K562 (cell line): Measurements from ENCODE around the gene LRCH1. TPM values are rescaled to one million over a fixed set of nuclear protein-coding genes. Genes with fewer than 3 reads are reported as not detected.
A peak's percentile ranks its signal among the peaks of the same experiment; 100 is the strongest.

ENCODE experiments used
- ATAC-seq: fragments of 200-7000 bp; cut with Tn5 transposase; 3 replicates; pipeline ENCODE4 v1.9.1; 2020; ENCODE audit warnings: moderate library complexity
- BruUV-seq: library from RNA; stranded (reverse); fragments of 400-500 nt; replicated peaks from 2 replicates; lab custom pipeline; 2021; lab: Mats Ljungman, UMichigan
- CTCF ChIA-PET: fragments of 300-600 bp; formaldehyde crosslinking; extraction: SDS; loops from one replicate; lab custom pipeline; 2021; ENCODE audit warnings: low intra/inter-chr PET ratio; lab: Yijun Ruan, JAX
- POLR2A ChIA-PET: fragments of 300-600, 350-650 bp; sonication (Branson Sonifier 250); formaldehyde crosslinking; extraction: SDS; loops from one replicate; lab custom pipeline; 2021; ENCODE audit warnings: antibody characterized with exemption, inconsistent platforms; lab: Yijun Ruan, JAX
- DNase-seq, 4 experiments: peaks; one replicate each; pipeline versions ENCODE4 v3.0.0 to v3.0.0-alpha.2; 2011 to 2018; ENCODE audit warnings: low spot score in 3 of 4, mixed read lengths in 3 of 4; ENCODE audit errors: extremely low read depth in 1 of 4
- FAIRE-seq: peaks from 2 replicates; lab custom pipeline; 2011; peaks lifted over from hg19 to GRCh38; lab: Jason Lieb, UNC
- H2AFZ ChIP-seq: 2 replicates; pipeline ENCODE4 v1.6.0; 2011; ENCODE audit warnings: low read depth, low read length, control low read depth, inconsistent platforms
- H3K27ac ChIP-seq: fragments of 200-600 bp; 3 replicates; pipeline ENCODE4 v1.8.0; 2011; ENCODE audit warnings: low read depth, mild to moderate bottlenecking, control low read depth, inconsistent platforms, low read length, moderate library complexity, mixed read lengths; ENCODE audit errors: extremely low read depth
- H3K27me3 ChIP-seq, 2 experiments: fragments of 300-600 bp in 1 of 2; 2 replicates in 1 of 2; 3 replicates in 1 of 2; pipeline versions ENCODE4 v1.6.0 to v1.8.0; 2011; ENCODE audit warnings: inconsistent platforms in 2 of 2, low read length in 2 of 2, mild to moderate bottlenecking in 1 of 2, mixed read lengths in 1 of 2, moderate library complexity in 1 of 2; ENCODE audit not compliant: control insufficient read depth in 2 of 2, insufficient read depth in 2 of 2
- H3K36me3 ChIP-seq: fragments of 300-600 bp; 3 replicates; pipeline ENCODE4 v1.8.0; 2011; ENCODE audit warnings: mild to moderate bottlenecking, low read length, inconsistent platforms; ENCODE audit not compliant: control insufficient read depth, insufficient read depth
- H3K4me1 ChIP-seq, 2 experiments: fragments of 200-600 bp in 1 of 2; replicated peaks in 1 of 2; 2 replicates in 1 of 2; 3 replicates in 1 of 2; pipeline versions ENCODE4 v1.5.1 to v1.8.0; 2011; ENCODE audit warnings: inconsistent platforms in 2 of 2, low read length in 2 of 2, mild to moderate bottlenecking in 1 of 2, mixed read lengths in 1 of 2, moderate library complexity in 1 of 2; ENCODE audit not compliant: control insufficient read depth in 2 of 2, insufficient read depth in 2 of 2
- H3K4me2 ChIP-seq: 2 replicates; pipeline ENCODE4 v1.6.1; 2011; ENCODE audit warnings: low read length, control low read depth, inconsistent platforms, mixed read lengths; ENCODE audit not compliant: insufficient read depth
- H3K4me3 ChIP-seq: fragments of 200-600 bp; sonication (generic), shearing (Covaris generic); 2 replicates; pipeline ENCODE4 v1.5.1; 2016; ENCODE audit warnings: control low read depth, inconsistent platforms
- H3K79me2 ChIP-seq: fragments of 200-600 bp; 3 replicates; pipeline ENCODE4 v1.8.0; 2011; ENCODE audit warnings: low read length, inconsistent platforms; ENCODE audit not compliant: control insufficient read depth, insufficient read depth
- H3K9ac ChIP-seq, 2 experiments: 2 replicates each; pipeline versions ENCODE4 v1.6.0 to v1.6.1; 2011; ENCODE audit warnings: low read depth in 2 of 2, low read length in 2 of 2, control low read depth in 1 of 2, inconsistent platforms in 1 of 2, mild to moderate bottlenecking in 1 of 2, mixed read lengths in 1 of 2; ENCODE audit not compliant: insufficient read depth in 1 of 2
- H3K9me1 ChIP-seq: one replicate; pipeline ENCODE4 v1.6.0; 2011; ENCODE audit warnings: inconsistent platforms, mild to moderate bottlenecking, low read length, moderate library complexity; ENCODE audit not compliant: control insufficient read depth, insufficient read depth
- H3K9me3 ChIP-seq: replicated peaks from 2 replicates; pipeline ENCODE4 v1.5.1; 2011; ENCODE audit warnings: low read depth, low read length, inconsistent platforms; ENCODE audit not compliant: control insufficient read depth, insufficient read depth
- H4K20me1 ChIP-seq: replicated peaks from 2 replicates; pipeline ENCODE4 v1.6.1; 2011; ENCODE audit warnings: low read length, inconsistent platforms, mixed read lengths; ENCODE audit not compliant: control insufficient read depth, insufficient read depth
- RB1 ChIP-seq: fragments of 450-650 bp; IDR thresholded peaks from 2 replicates; pipeline ENCODE4 v1.6.1; 2017; ENCODE audit warnings: low read depth, mild to moderate bottlenecking
- RBM22 ChIP-seq: fragments of 200-400 bp; formaldehyde crosslinking; IDR thresholded peaks from 2 replicates; pipeline ENCODE4 v1.6.1; 2018; ENCODE audit warnings: low read length, low read depth; ENCODE audit not compliant: poor library complexity, severe bottlenecking
- SMC3 ChIP-seq: conservative IDR thresholded peaks from 2 replicates; pipeline ENCODE4 v1.6.1; 2011; ENCODE audit warnings: low read depth, low read length, improper control_type of control experiment; ENCODE audit not compliant: insufficient read depth
- YY1 ChIP-seq, 3 experiments: IDR thresholded peaks; 2 replicates each; pipeline ENCODE4 v1.6.1; 2011; ENCODE audit warnings: low read length in 2 of 3, mild to moderate bottlenecking in 2 of 3, moderate library complexity in 2 of 3, borderline replicate concordance in 1 of 3, control low read depth in 1 of 3, low read depth in 1 of 3; ENCODE audit not compliant: insufficient read depth in 3 of 3, insufficient replicate concordance in 2 of 3, control insufficient read depth in 1 of 3, insufficient read length in 1 of 3; ENCODE audit errors: extremely low read depth in 1 of 3
- WGBS: fragments of 100-300 bp; shearing (Covaris generic); methylation state at CpG from one replicate; pipeline ENCODE4 v1.1.6; 2016; ENCODE audit warnings: low coverage, mixed read lengths; ENCODE audit not compliant: insufficient coverage; ENCODE audit errors: missing lambda C conversion rate; 5-methylcytosine and 5-hydroxymethylcytosine counted together
- in situ Hi-C: fragments of 300-500 bp; cut with MboI; formaldehyde crosslinking; loops from 4 replicates; pipeline ENCODE4 v1.15.0; 2018; ENCODE audit warnings: inconsistent platforms, mixed read lengths
- intact Hi-C: fragments of 100-400 bp; cut with micrococcal nuclease; formaldehyde crosslinking; loops from 2 replicates; pipeline ENCODE4 v1.14.2; 2022
- polyA plus RNA-seq, 8 experiments: library from polyadenylated mRNA; depleted of rRNA in 4 of 8; stranded (reverse) in 5 of 8; unstranded in 3 of 8; fragments of >200 nt; fragmentation: Nextera tagmentation in 2 of 8; fragmentation: Illumina TruSeq in 1 of 8; extraction: Ambion mirVana in 2 of 8; extraction: Trizol in 1 of 8; gene quantifications; 2 replicates each; pipeline versions ENCODE4 v1.2.1 to v1.2.3, GENCODE V29; 2011 to 2014; ENCODE audit warnings: inconsistent platforms in 1 of 8, missing spikeins in 1 of 8
- total RNA-seq, 7 experiments: library from RNA; depleted of rRNA in 6 of 7; stranded (reverse); fragments of >200 nt in 6 of 7; fragmentation: Illumina TruSeq in 2 of 7; extraction: Trizol in 2 of 7; gene quantifications; 2 replicates each; pipeline versions ENCODE4 v1.2.1 to v1.2.3, GENCODE V29; 2011 to 2021; ENCODE audit warnings: low replicate concordance in 1 of 7
- TF ChIP-seq, protein P1 (sequence below): IDR thresholded peaks from 2 replicates; pipeline ENCODE4 v1.6.1; 2011; ENCODE audit warnings: borderline replicate concordance, low read depth, mild to moderate bottlenecking, moderate library complexity, low read length; ENCODE audit not compliant: insufficient read depth, poor library complexity, severe bottlenecking
- TF ChIP-seq, protein P2 (sequence below), 2 experiments: fragments of 450-650 bp; formaldehyde crosslinking in 1 of 2; IDR thresholded peaks; 2 replicates each; pipeline versions ENCODE4 v1.4.0 to v1.6.1; 2014 to 2020; ENCODE audit warnings: mild to moderate bottlenecking in 2 of 2, borderline replicate concordance in 1 of 2, low read depth in 1 of 2

The LRCH1 gene
- total and polyA plus RNA-seq, 9 of the 15 experiments (the other 6 are each of a cell fraction or from before 2014, with no cell fraction given) = 1.1 to 6.8 (median 3.7) TPM

DNA sequence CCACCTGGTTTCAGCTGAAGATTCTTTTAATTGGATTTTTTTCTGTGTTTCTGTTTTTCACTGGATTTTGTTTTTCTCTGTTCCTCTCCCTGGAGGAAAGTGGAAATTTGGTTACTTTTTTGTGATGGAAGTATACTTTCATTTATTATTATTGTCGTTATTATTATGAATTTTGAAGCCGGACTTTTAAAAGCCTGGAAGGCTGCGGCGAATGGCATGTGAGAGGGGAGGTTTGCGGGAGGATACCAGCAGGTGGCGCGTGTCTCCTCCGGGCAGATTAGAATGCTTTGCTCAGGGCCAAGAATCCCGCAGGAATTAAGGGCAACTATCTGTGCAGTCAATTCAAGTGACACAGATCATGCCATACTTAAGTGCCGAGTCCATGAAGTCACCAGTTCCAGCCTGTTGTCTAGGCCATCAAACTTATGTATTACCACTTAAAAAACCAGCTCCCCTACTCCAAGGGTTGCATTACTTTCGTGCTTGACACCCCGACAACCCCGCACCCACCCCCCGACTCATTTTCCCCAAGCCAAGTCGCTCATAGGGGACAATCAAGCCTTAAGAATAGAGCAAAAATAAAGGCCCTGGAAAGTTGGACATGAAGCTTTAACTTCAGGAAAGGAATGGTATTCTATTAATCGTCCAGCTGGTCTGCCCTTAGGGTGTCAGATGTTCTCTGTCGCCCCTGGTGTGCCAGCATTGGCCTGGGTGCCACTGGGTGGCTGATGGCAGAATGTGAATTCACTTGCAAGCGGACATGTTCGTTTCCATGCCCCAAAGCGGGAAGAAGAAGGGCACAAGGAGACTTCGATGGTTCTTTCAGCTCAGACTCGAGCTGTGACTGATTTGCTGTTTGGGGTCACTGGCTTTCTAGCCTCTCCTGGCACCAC is 1.3 kb upstream of the LRCH1 start:
- peaks cover 36% of the 10 kb centered on the region for H3K79me2 ChIP-seq
- 0 out of 5 replicates have a peak, but pooled peaks cover 0 to 2% of the 10 kb centered on the region in 2 experiments for H3K27me3 ChIP-seq
- peaks cover 9 to 17% of the 10 kb centered on the region in 2 experiments; a peak in 4 of 5 replicates for H3K4me1 ChIP-seq
- H3K9ac ChIP-seq = no peak overlapping the region; a peak in 1 of 4 replicates
- ChIA-PET CTCF (interaction anchor here (0.6 to 3.1 kb wide), 2 partner anchors 169 to 888 kb away, joined by 3 to 18 read pairs; no protein-coding TSS in a partner anchor), POLR2A (interaction anchor here (0.8 kb wide), 1 partner anchor 184 kb away, joined by 3 read pairs; no protein-coding TSS in a partner anchor)
- peak; percentile 86 for FAIRE-seq
- BruUV-seq = no TSS peak
- intact Hi-C loops = loop anchor here (1.0 to 5.0 kb wide), 3 partner anchors 59 to 170 kb away; no protein-coding TSS in a partner anchor
- peak; percentile 50 to 71 (median 56) for DNase-seq
- H3K36me3 ChIP-seq = no peaks in the 10 kb centered on the region
- H4K20me1 ChIP-seq = no peaks in the 10 kb centered on the region
- in situ Hi-C loops = no loop called here
- ATAC-seq = peak; percentile 51
- H2AFZ ChIP-seq = peak overlapping the region; percentile 91; the same call in 1 of the 2 replicates
- WGBS = 24% methylated on average over 21 of the region's 22 CpGs
- no peaks in the 10 kb centered on the region for H3K9me3 ChIP-seq
- H3K4me2 ChIP-seq = peak overlapping the region; percentile 73; the same call in 1 of the 2 replicates
- no peaks in the 10 kb centered on the region for H3K9me1 ChIP-seq
- H3K27ac ChIP-seq = no peak overlapping the region
- no peak overlapping the region for H3K4me3 ChIP-seq
- TF ChIP-seq SMC3 (0 out of 2 replicates have a peak, but pooled peaks have one; percentile 20), RBM22 (no peak), YY1 (IDR thresholded peaks at IDR 0.05; ENCODE audit: borderline replicate concordance in 1 of 3, control insufficient read depth in 1 of 3, extremely low read depth in 1 of 3, insufficient read depth in 3 of 3, insufficient read length in 1 of 3, insufficient replicate concordance in 2 of 3, low read depth in 1 of 3, low read length in 2 of 3) (no peak), RB1 (0 out of 2 replicates have a peak, but pooled peaks have one; percentile 17)
- TF ChIP-seq, protein P1, sequence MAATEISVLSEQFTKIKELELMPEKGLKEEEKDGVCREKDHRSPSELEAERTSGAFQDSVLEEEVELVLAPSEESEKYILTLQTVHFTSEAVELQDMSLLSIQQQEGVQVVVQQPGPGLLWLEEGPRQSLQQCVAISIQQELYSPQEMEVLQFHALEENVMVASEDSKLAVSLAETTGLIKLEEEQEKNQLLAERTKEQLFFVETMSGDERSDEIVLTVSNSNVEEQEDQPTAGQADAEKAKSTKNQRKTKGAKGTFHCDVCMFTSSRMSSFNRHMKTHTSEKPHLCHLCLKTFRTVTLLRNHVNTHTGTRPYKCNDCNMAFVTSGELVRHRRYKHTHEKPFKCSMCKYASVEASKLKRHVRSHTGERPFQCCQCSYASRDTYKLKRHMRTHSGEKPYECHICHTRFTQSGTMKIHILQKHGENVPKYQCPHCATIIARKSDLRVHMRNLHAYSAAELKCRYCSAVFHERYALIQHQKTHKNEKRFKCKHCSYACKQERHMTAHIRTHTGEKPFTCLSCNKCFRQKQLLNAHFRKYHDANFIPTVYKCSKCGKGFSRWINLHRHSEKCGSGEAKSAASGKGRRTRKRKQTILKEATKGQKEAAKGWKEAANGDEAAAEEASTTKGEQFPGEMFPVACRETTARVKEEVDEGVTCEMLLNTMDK = peak; percentile 67
- TF ChIP-seq, protein P2, sequence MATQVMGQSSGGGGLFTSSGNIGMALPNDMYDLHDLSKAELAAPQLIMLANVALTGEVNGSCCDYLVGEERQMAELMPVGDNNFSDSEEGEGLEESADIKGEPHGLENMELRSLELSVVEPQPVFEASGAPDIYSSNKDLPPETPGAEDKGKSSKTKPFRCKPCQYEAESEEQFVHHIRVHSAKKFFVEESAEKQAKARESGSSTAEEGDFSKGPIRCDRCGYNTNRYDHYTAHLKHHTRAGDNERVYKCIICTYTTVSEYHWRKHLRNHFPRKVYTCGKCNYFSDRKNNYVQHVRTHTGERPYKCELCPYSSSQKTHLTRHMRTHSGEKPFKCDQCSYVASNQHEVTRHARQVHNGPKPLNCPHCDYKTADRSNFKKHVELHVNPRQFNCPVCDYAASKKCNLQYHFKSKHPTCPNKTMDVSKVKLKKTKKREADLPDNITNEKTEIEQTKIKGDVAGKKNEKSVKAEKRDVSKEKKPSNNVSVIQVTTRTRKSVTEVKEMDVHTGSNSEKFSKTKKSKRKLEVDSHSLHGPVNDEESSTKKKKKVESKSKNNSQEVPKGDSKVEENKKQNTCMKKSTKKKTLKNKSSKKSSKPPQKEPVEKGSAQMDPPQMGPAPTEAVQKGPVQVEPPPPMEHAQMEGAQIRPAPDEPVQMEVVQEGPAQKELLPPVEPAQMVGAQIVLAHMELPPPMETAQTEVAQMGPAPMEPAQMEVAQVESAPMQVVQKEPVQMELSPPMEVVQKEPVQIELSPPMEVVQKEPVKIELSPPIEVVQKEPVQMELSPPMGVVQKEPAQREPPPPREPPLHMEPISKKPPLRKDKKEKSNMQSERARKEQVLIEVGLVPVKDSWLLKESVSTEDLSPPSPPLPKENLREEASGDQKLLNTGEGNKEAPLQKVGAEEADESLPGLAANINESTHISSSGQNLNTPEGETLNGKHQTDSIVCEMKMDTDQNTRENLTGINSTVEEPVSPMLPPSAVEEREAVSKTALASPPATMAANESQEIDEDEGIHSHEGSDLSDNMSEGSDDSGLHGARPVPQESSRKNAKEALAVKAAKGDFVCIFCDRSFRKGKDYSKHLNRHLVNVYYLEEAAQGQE (IDR thresholded peaks at IDR 0.05; ENCODE audit: borderline replicate concordance) = peak; percentile 41; the same call in 1 of the 2 replicates
- TF ChIP-seq, protein P2 (CRISPR knock-in tag; IDR thresholded peaks at IDR 0.05; ENCODE audit: low read depth) = no peak
